Body of pancreas (tissue), 4 donors: Measurements from ENCODE around the gene PARVG. TPM values are rescaled to one million over a fixed set of nuclear protein-coding genes. Genes with fewer than 3 reads are reported as not detected.

Experiments
- ATAC-seq: fragments of 150-250 bp; one replicate; pipeline ENCODE4 v1.9.1; 2016
- DNase-seq, 4 donors: peaks; one replicate each; pipeline ENCODE4 v3.0.0-alpha.2; 2019
- H3K27ac ChIP-seq, 4 donors: fragments of 200-600 bp; sonication (generic); 1 replicate in 3 of 4; 2 replicates in 1 of 4; pipeline versions ENCODE4 v1.5.1 to v1.6.1; 2016 to 2019; ENCODE audit warnings: mild to moderate bottlenecking in 1 of 4, mixed read lengths in 1 of 4, moderate library complexity in 1 of 4
- H3K27me3 ChIP-seq, 2 donors: fragments of 200-600 bp; sonication (generic); one replicate each; pipeline ENCODE4 v1.6.0; 2016; ENCODE audit warnings: mild to moderate bottlenecking in 1 of 2
- H3K36me3 ChIP-seq, 2 donors: fragments of 200-600 bp; sonication (generic); replicated peaks in 1 of 2; 2 replicates each; pipeline ENCODE4 v1.5.1; 2016; ENCODE audit warnings: low read depth in 2 of 2; ENCODE audit not compliant: insufficient read depth in 1 of 2
- H3K4me1 ChIP-seq: fragments of 200-600 bp; sonication (generic); one replicate; pipeline ENCODE4 v1.6.0; 2016
- H3K4me3 ChIP-seq, 2 donors: fragments of 200-600 bp; sonication (generic); 1 replicate in 1 of 2; 2 replicates in 1 of 2; pipeline ENCODE4 v1.5.1; 2016 to 2019
- H3K9me3 ChIP-seq, 3 donors: fragments of 200-600 bp; sonication (generic); 1 replicate in 2 of 3; 2 replicates in 1 of 3; pipeline ENCODE4 v1.5.1; 2016
- CTCF ChIP-seq, 7 experiments: fragments of 450-650 bp in 4 of 7; fragments of 200-600 bp in 3 of 7; sonication (generic) in 3 of 7; IDR thresholded peaks; one replicate each; pipeline ENCODE4 v1.5.1; 2016 to 2019; ENCODE audit warnings: antibody characterized with exemption in 7 of 7
- POLR2A ChIP-seq, 3 donors: fragments of 450-650 bp; IDR thresholded peaks; one replicate each; pipeline ENCODE4 v1.6.1; 2016; ENCODE audit warnings: antibody characterized with exemption in 3 of 3, mild to moderate bottlenecking in 2 of 3
- WGBS, 2 donors: methylation state at CpG; one replicate each; pipeline ENCODE4 v1.1.5; 2017; 5-methylcytosine and 5-hydroxymethylcytosine counted together
- intact Hi-C: fragments of 100-400 bp; cut with DNase I; formaldehyde crosslinking; loops from one replicate; pipeline ENCODE4 v1.15.1; 2023
- total RNA-seq, 2 donors: library from RNA; depleted of rRNA; stranded (reverse); fragments of >200 nt; gene quantifications; one replicate each; pipeline ENCODE4 v1.1.0, GENCODE V29; 2016

The PARVG gene
- total RNA-seq, 2 donors from 2014 or later: 8.8 to 13.2 TPM

GRCh38 chr22:44200451-44200850 lies 19.7 kb downstream of the PARVG start:
- TF ChIP-seq CTCF (IDR thresholded peaks at IDR 0.05) (no peak), POLR2A (IDR thresholded peaks at IDR 0.05) (no peak)
- Histone ChIP-seq H3K4me1 (no peaks in the 10 kb centered on the region), H3K9me3 (no peaks in the 10 kb centered on the region), H3K36me3 (no peaks in the 10 kb centered on the region), H3K4me3 (no peak overlapping the region), H3K27me3 (no peaks in the 10 kb centered on the region), H3K27ac (no peak overlapping the region)
- 73 to 84% methylated on average over 3 to 6 of the region's 6 CpGs for WGBS, 2 donors
- intact Hi-C loops: no loop called here
- ATAC-seq (no peak), DNase-seq (no peak)

GRCh38 chr22:44200855-44201550 lies 20.3 kb downstream of the PARVG start:
- intact Hi-C loops: no loop called here
- WGBS, 2 donors: 58 to 75% methylated on average over 10 to 17 of the region's 17 CpGs
- H3K27ac ChIP-seq: no peak overlapping the region
- no peak overlapping the region for H3K4me3 ChIP-seq
- H3K9me3 ChIP-seq: no peaks in the 10 kb centered on the region
- no peaks in the 10 kb centered on the region for H3K36me3 ChIP-seq
- TF ChIP-seq POLR2A (IDR thresholded peaks at IDR 0.05): no peak
- TF ChIP-seq CTCF (IDR thresholded peaks at IDR 0.05): no peak
- H3K27me3 ChIP-seq: no peaks in the 10 kb centered on the region
- DNase-seq: no peak
- no peak for ATAC-seq
- no peaks in the 10 kb centered on the region for H3K4me1 ChIP-seq

- Histone ChIP-seq H3K4me3 (no peak overlapping the region), H3K27me3 (no peaks in the 10 kb centered on the region), H3K9me3 (no peaks in the 10 kb centered on the region), H3K36me3 (no peaks in the 10 kb centered on the region), H3K27ac (no peak overlapping the region), H3K4me1 (no peaks in the 10 kb centered on the region)
- WGBS, 2 donors: 49 to 72% methylated on average over 8 to 12 of the region's 12 CpGs
- ATAC-seq (no peak), DNase-seq (no peak)
- intact Hi-C loops: no loop called here
- TF ChIP-seq CTCF (IDR thresholded peaks at IDR 0.05) (no peak), POLR2A (IDR thresholded peaks at IDR 0.05) (no peak)
Observed at GRCh38 chr22:44201665-44202064, 20.9 kb downstream of the PARVG start.

GRCh38 chr22:44202261-44202789 lies 21.6 kb downstream of the PARVG start:
- H3K36me3 ChIP-seq: no peaks in the 10 kb centered on the region

More at GRCh38 chr22:44202261-44202789, 21.6 kb downstream of the PARVG start:
- intact Hi-C loops: no loop called here
- no peaks in the 10 kb centered on the region for H3K9me3 ChIP-seq
- H3K27me3 ChIP-seq: no peaks in the 10 kb centered on the region
- H3K27ac ChIP-seq: no peak overlapping the region
- no peak for TF ChIP-seq POLR2A (IDR thresholded peaks at IDR 0.05)
- TF ChIP-seq CTCF (IDR thresholded peaks at IDR 0.05): no peak
- 56 to 57% methylated on average over 9 to 10 of the region's 11 CpGs for WGBS, 2 donors
- DNase-seq (no peak), ATAC-seq (no peak)
- H3K4me3 ChIP-seq: no peak overlapping the region
- no peaks in the 10 kb centered on the region for H3K4me1 ChIP-seq
